Sigmoid colon (tissue), 7 donors: ENCODE data around the gene SYK. TPM values are rescaled to one million over a fixed set of nuclear protein-coding genes. Genes with fewer than 3 reads are reported as not detected.
A peak's percentile ranks its signal among the peaks of the same experiment; 100 is the strongest.

ENCODE experiments used
- DNase-seq: peaks from one replicate; pipeline ENCODE4 v3.0.0-alpha.2; 2019
- H3K27ac ChIP-seq, 4 donors: fragments of 200-600 bp; sonication (generic); one replicate each; pipeline ENCODE4 v1.5.1; 2016 to 2019; ENCODE audit warnings: mild to moderate bottlenecking in 1 of 4
- H3K27me3 ChIP-seq, 3 donors: fragments of 200-600 bp; sonication (generic); one replicate each; pipeline ENCODE4 v1.5.1; 2019; ENCODE audit warnings: mild to moderate bottlenecking in 1 of 3
- H3K36me3 ChIP-seq, 4 donors: fragments of 200-600 bp; sonication (generic); one replicate each; pipeline ENCODE4 v1.5.1; 2016 to 2019
- H3K4me1 ChIP-seq, 4 donors: fragments of 200-600 bp; sonication (generic); one replicate each; pipeline ENCODE4 v1.5.1; 2017 to 2019
- H3K4me3 ChIP-seq, 4 donors: fragments of 200-600 bp; sonication (generic); one replicate each; pipeline ENCODE4 v1.5.1; 2017 to 2019; ENCODE audit warnings: mild to moderate bottlenecking in 2 of 4, moderate library complexity in 1 of 4
- H3K9me3 ChIP-seq, 4 donors: fragments of 200-600 bp in 3 of 4; sonication (generic) in 3 of 4; one replicate each; pipeline versions ENCODE4 v1.5.1 to v1.6.1; 2013 to 2019
- CTCF ChIP-seq, 4 experiments: fragments of 450-650 bp in 3 of 4; fragments of 200-600 bp in 1 of 4; IDR thresholded peaks; one replicate each; pipeline ENCODE4 v1.5.1; 2016 to 2019; ENCODE audit warnings: antibody characterized with exemption in 4 of 4, mild to moderate bottlenecking in 3 of 4, moderate library complexity in 2 of 4
- EP300 ChIP-seq, 4 donors: sonication (generic); formaldehyde crosslinking; IDR thresholded peaks; one replicate each; pipeline ENCODE4 v1.6.1; 2017; ENCODE audit warnings: antibody characterized with exemption in 4 of 4
- POLR2A ChIP-seq, 2 donors: fragments of 450-650 bp; IDR thresholded peaks; one replicate each; pipeline ENCODE4 v1.6.1; 2016; ENCODE audit warnings: antibody characterized with exemption in 2 of 2, mild to moderate bottlenecking in 2 of 2, moderate library complexity in 2 of 2
- POLR2AphosphoS5 ChIP-seq, 4 donors: sonication (generic); formaldehyde crosslinking; IDR thresholded peaks; one replicate each; pipeline ENCODE4 v1.6.1; 2017; ENCODE audit warnings: antibody characterized with exemption in 4 of 4
- WGBS, 2 donors: extraction: QIAGEN DNeasy Blood & Tissue Kit; methylation state at CpG; one replicate each; pipeline ENCODE4 v1.1.7; 2013; 5-methylcytosine and 5-hydroxymethylcytosine counted together
- intact Hi-C: fragments of 100-400 bp; cut with DNase I; formaldehyde crosslinking; loops from one replicate; pipeline ENCODE4 v1.15.1; 2023
- polyA plus RNA-seq, 3 donors: library from polyadenylated mRNA; stranded (reverse); fragments of 200-250 nt; gene quantifications; one replicate each; pipeline ENCODE4 v1.2.3, GENCODE V29; 2013
- total RNA-seq, 4 donors: library from RNA; depleted of rRNA; stranded (reverse); fragments of >200 nt; gene quantifications; one replicate each; pipeline ENCODE4 v1.1.0, GENCODE V29; 2016
- donor health status: healthy with polysubstance abuse.
- donor health status: Bipolar disorder and iron deficiency.
- donor health status: healthy.

SYK gene
- total and polyA plus RNA-seq, 7 donors = 7.8 to 35.8 (median 16.4) TPM

DNA sequence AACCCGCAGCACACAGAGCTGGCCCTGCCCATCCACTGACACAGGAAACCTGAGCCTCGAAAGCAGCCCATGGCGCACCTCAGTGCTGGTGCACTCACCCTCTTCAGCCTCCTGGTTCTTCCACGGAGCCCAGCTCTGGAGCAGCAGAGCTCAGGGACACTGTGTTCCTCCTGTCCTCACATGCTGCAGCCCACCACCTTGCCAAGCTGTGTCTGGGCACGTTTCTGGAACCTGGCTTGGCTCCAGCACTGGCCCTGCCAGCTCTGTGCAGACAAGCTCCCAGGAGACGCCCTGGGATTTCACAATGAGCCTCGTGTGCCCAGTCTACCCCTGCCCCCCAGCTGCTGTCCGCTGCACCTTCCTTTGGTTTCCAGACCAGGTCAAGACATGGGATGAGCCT, 119.5 kb downstream of the SYK start:
- intact Hi-C loops = loop anchor here (5.0 kb wide), 1 partner anchor 41 kb away; no protein-coding TSS in a partner anchor
- WGBS, 2 donors = 69 to 75% methylated on average over 8 of the region's 8 CpGs
- TF ChIP-seq POLR2A (IDR thresholded peaks at IDR 0.05) (no peak), EP300 (IDR thresholded peaks at IDR 0.05) (peak; percentile 58 to 97 (median 85)), POLR2AphosphoS5 (IDR thresholded peaks at IDR 0.05) (peak; percentile 65 to 84 (median 72))
- H3K4me3 ChIP-seq = no peak overlapping the region
- H3K27me3 ChIP-seq = no peaks in the 10 kb centered on the region
- peak overlapping the region in 2 of 4 donors; percentile 31 to 49 for H3K27ac ChIP-seq
- peaks cover 0 to 17% (median 9%) of the 10 kb centered on the region in 4 donors for H3K4me1 ChIP-seq
- no peaks in the 10 kb centered on the region for H3K9me3 ChIP-seq
- DNase-seq = peak; percentile 95
- H3K36me3 ChIP-seq = no peaks in the 10 kb centered on the region

GRCh38 chr9:90921969-90922368, 120.3 kb downstream of the SYK start:
- peaks cover 0 to 17% (median 9%) of the 10 kb centered on the region in 4 donors for H3K4me1 ChIP-seq
- no peaks in the 10 kb centered on the region for H3K36me3 ChIP-seq
- WGBS, 2 donors = 93 to 95% methylated on average over 7 of the region's 7 CpGs
- H3K9me3 ChIP-seq = no peaks in the 10 kb centered on the region
- no peak overlapping the region for H3K27ac ChIP-seq
- H3K27me3 ChIP-seq = no peaks in the 10 kb centered on the region
- no peak overlapping the region for H3K4me3 ChIP-seq
- intact Hi-C loops = loop anchor here (5.0 kb wide), 1 partner anchor 40 kb away; no protein-coding TSS in a partner anchor
- DNase-seq = no peak
- no peak for TF ChIP-seq POLR2AphosphoS5 (IDR thresholded peaks at IDR 0.05)
- no peak for TF ChIP-seq POLR2A (IDR thresholded peaks at IDR 0.05)
- no peak for TF ChIP-seq EP300 (IDR thresholded peaks at IDR 0.05)
- no peak for TF ChIP-seq CTCF (IDR thresholded peaks at IDR 0.05)

- H3K4me1 ChIP-seq = peaks cover 0 to 10% (median 8%) of the 10 kb centered on the region in 4 donors
- no peak for DNase-seq
- no peaks in the 10 kb centered on the region for H3K36me3 ChIP-seq
- no peak overlapping the region for H3K27ac ChIP-seq
- WGBS, 2 donors = 86 to 92% methylated on average over 2 of the region's 2 CpGs
- intact Hi-C loops = no loop called here
- TF ChIP-seq POLR2AphosphoS5 (IDR thresholded peaks at IDR 0.05) (no peak), POLR2A (IDR thresholded peaks at IDR 0.05) (no peak), CTCF (IDR thresholded peaks at IDR 0.05) (no peak), EP300 (IDR thresholded peaks at IDR 0.05) (no peak)
- H3K4me3 ChIP-seq = no peak overlapping the region
- H3K9me3 ChIP-seq = peaks cover 0 to under 1% (median 0%) of the 10 kb centered on the region in 4 donors
- no peaks in the 10 kb centered on the region for H3K27me3 ChIP-seq
These were observed 124.1 kb downstream of the SYK start for GRCh38 chr9:90925581-90926257.

DNA sequence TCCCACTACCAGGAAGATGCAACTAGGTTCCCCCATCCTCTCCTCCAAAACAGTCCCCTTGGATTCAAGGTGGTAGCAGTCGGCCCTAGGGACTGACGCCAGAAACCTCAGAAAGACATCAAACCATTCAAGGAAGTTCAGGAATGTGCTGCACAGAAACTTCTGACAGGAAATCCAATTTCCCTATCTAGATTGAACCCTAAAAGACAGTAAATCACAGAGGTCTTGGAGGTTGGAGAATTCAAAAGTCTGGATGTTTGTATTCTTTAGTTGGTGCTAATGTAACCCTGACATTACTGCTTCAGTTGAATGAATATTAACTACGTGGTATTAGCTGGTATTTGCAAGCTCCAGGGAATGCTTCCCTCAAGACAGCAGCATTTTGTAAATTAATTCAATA, 125.3 kb downstream of the SYK start:
- 71 to 83% methylated on average over 3 of the region's 3 CpGs for WGBS, 2 donors
- H3K27ac ChIP-seq = no peak overlapping the region
- no peak overlapping the region for H3K4me3 ChIP-seq
- H3K9me3 ChIP-seq = peaks cover 0 to 3% (median 0%) of the 10 kb centered on the region in 4 donors
- no peak for TF ChIP-seq POLR2A (IDR thresholded peaks at IDR 0.05)
- TF ChIP-seq CTCF (IDR thresholded peaks at IDR 0.05) = no peak
- no peak for TF ChIP-seq POLR2AphosphoS5 (IDR thresholded peaks at IDR 0.05)
- no peak for TF ChIP-seq EP300 (IDR thresholded peaks at IDR 0.05)
- no peaks in the 10 kb centered on the region for H3K36me3 ChIP-seq
- DNase-seq = no peak
- H3K27me3 ChIP-seq = no peaks in the 10 kb centered on the region
- H3K4me1 ChIP-seq = peaks cover 0 to under 1% (median 0%) of the 10 kb centered on the region in 4 donors
- intact Hi-C loops = no loop called here

DNA sequence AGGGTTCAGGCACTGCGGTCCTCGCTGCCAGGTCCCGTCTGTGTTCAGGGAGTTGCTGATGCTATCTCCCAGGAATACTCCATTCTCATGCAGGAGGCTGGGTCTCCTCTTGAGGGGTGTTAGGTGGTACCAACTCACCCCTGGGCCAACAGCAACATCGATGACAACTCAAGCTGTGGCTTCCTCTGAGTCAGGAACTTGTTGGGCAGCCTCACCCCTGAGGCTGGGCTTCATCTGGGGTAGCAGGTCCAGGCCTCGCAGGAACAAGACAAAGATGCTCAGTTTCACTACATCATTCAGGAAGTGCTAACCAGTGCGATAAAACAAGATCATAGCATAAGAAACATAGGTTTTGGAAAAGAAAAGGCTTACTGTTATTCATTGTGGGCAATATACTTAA, 125.9 kb downstream of the SYK start:
- H3K27me3 ChIP-seq = no peaks in the 10 kb centered on the region
- H3K9me3 ChIP-seq = peaks cover 0 to 3% (median 0%) of the 10 kb centered on the region in 4 donors
- 87 to 93% methylated on average over 6 of the region's 6 CpGs for WGBS, 2 donors
- intact Hi-C loops = no loop called here
- no peak for TF ChIP-seq CTCF (IDR thresholded peaks at IDR 0.05)
- no peak for TF ChIP-seq POLR2A (IDR thresholded peaks at IDR 0.05)
- TF ChIP-seq EP300 (IDR thresholded peaks at IDR 0.05) = no peak
- TF ChIP-seq POLR2AphosphoS5 (IDR thresholded peaks at IDR 0.05) = no peak
- no peak overlapping the region for H3K27ac ChIP-seq
- no peak overlapping the region for H3K4me3 ChIP-seq
- H3K36me3 ChIP-seq = no peaks in the 10 kb centered on the region
- DNase-seq = no peak
- H3K4me1 ChIP-seq = no peaks in the 10 kb centered on the region
